ENCODE data around the gene RGS9. TPM values are rescaled to one million over a fixed set of nuclear protein-coding genes. Genes with fewer than 3 reads are reported as not detected.
"Not testable (repeated sequence)": the region's sequence is repeated elsewhere in the genome, so short reads cannot be mapped to it uniquely, and the experiment has no call there.

Gene RGS9
- total RNA-seq, 4 donors from 2014 or later, result 4.0 to 25.6 (median 7.9) TPM

DNA sequence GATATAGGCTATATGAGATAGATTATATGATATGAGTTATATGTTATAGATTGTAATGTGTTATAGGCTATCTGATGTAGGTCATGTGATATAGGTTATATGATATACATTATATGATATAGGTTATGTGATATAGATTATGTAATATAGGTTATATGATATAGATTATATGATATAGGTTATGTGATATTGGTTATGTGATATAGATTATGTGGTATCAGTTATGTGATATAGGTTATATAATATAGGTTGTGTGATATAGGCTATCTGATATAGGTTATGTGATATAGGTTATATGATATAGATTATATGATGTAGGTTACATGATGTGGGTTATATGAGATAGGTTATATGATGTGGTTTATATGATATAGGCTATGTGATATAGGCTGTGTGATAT is 68.5 kb downstream of the RGS9 start:
- no peak overlapping the region for H3K4me3 ChIP-seq
- no peaks in the 10 kb centered on the region for H3K9me3 ChIP-seq
- TF ChIP-seq CTCF (IDR thresholded peaks at IDR 0.05), result no peak
- no peak for TF ChIP-seq POLR2A (IDR thresholded peaks at IDR 0.05)
- no peaks in the 10 kb centered on the region for H3K27me3 ChIP-seq
- H3K27ac ChIP-seq, result no peak overlapping the region
- no peaks in the 10 kb centered on the region for H3K4me1 ChIP-seq
- no peaks in the 10 kb centered on the region for H3K36me3 ChIP-seq
- no peak for DNase-seq

GRCh38 chr17:65207448-65207847 is 70.3 kb downstream of the RGS9 start:
- not testable (repeated sequence) for H3K4me1 ChIP-seq, H3K27ac ChIP-seq, H3K27me3 ChIP-seq, H3K4me3 ChIP-seq, DNase-seq, H3K36me3 ChIP-seq, H3K9me3 ChIP-seq

DNA sequence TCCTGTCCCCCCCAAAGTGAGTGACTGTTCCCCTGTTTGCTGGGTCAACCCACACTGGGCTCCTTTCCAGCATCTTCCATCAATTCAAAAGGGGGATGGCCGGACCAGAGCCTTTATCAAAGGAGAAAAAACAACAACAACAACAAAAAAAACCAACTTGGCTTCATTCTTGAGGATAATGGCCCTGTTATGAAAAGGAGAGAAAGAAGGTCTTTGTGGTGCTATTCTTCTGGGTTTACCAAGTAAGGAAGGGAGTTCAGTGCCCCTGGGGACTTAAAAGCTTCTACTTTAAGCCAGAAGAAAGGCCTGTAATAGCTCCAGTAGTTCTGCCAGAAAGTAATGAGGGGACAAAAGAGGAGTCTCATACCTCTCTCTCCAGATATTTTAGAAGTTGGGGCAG is 71.5 kb downstream of the RGS9 start:
- Histone ChIP-seq H3K4me1 (no peaks in the 10 kb centered on the region), H3K36me3 (no peaks in the 10 kb centered on the region), H3K9me3 (no peaks in the 10 kb centered on the region), H3K27ac (no peak overlapping the region), H3K4me3 (no peak overlapping the region), H3K27me3 (no peaks in the 10 kb centered on the region)
- TF ChIP-seq POLR2A (IDR thresholded peaks at IDR 0.05), result no peak
- TF ChIP-seq CTCF (IDR thresholded peaks at IDR 0.05), result no peak
- no peak for DNase-seq

GRCh38 chr17:65218261-65218660 is 81.1 kb downstream of the RGS9 start:
- no peak overlapping the region for H3K4me3 ChIP-seq
- H3K9me3 ChIP-seq, result no peaks in the 10 kb centered on the region
- TF ChIP-seq POLR2A (IDR thresholded peaks at IDR 0.05) (no peak), CTCF (IDR thresholded peaks at IDR 0.05) (no peak)
- H3K27ac ChIP-seq, result no peak overlapping the region
- H3K27me3 ChIP-seq, result no peaks in the 10 kb centered on the region
- H3K4me1 ChIP-seq, result no peaks in the 10 kb centered on the region
- DNase-seq, result no peak
- no peaks in the 10 kb centered on the region for H3K36me3 ChIP-seq

GRCh38 chr17:65219124-65219523 is 82.0 kb downstream of the RGS9 start:
- DNase-seq, result no peak
- Histone ChIP-seq H3K27me3 (no peaks in the 10 kb centered on the region), H3K4me1 (no peaks in the 10 kb centered on the region), H3K9me3 (no peaks in the 10 kb centered on the region), H3K36me3 (no peaks in the 10 kb centered on the region), H3K27ac (no peak overlapping the region), H3K4me3 (no peak overlapping the region)
- TF ChIP-seq CTCF (IDR thresholded peaks at IDR 0.05), result peak in 2 of 6 experiments; percentile 9 to 15
- no peak for TF ChIP-seq POLR2A (IDR thresholded peaks at IDR 0.05)

GRCh38 chr17:65219707-65220106 is 82.5 kb downstream of the RGS9 start:
- no peaks in the 10 kb centered on the region for H3K4me1 ChIP-seq

More at GRCh38 chr17:65219707-65220106, 82.5 kb downstream of the RGS9 start:
- H3K9me3 ChIP-seq, result no peaks in the 10 kb centered on the region
- DNase-seq, result no peak
- TF ChIP-seq POLR2A (IDR thresholded peaks at IDR 0.05), result no peak
- no peak for TF ChIP-seq CTCF (IDR thresholded peaks at IDR 0.05)
- no peak overlapping the region for H3K27ac ChIP-seq
- H3K36me3 ChIP-seq, result no peaks in the 10 kb centered on the region
- H3K4me3 ChIP-seq, result no peak overlapping the region
- no peaks in the 10 kb centered on the region for H3K27me3 ChIP-seq

Data from Peyer's patch (tissue), 4 donors.